HuH-7.5 (cell line): Measurements from ENCODE around the gene UBA1.
A peak's percentile ranks its signal among the peaks of the same experiment; 100 is the strongest.

Source experiments
- DNase-seq: peaks from one replicate; pipeline ENCODE4 v3.0.0; 2011; ENCODE audit warnings: low spot score

UBA1 gene

GRCh38 chrX:47212381-47213293 lies 19.0 kb downstream of the UBA1 start:
- DNase-seq: no peak

- no peak for DNase-seq
Measured at GRCh38 chrX:47214435-47215077, 20.9 kb downstream of the UBA1 start.

- no peak for DNase-seq
Measured at GRCh38 chrX:47215291-47215900, 21.8 kb downstream of the UBA1 start.

- no peak for DNase-seq
Measured at GRCh38 chrX:47216393-47216925, 22.8 kb downstream of the UBA1 start.

GRCh38 chrX:47217121-47217851 lies 23.7 kb downstream of the UBA1 start:
- no peak for DNase-seq

- DNase-seq: peak; percentile 77
Measured at GRCh38 chrX:47217852-47218279, 24.2 kb downstream of the UBA1 start.

GRCh38 chrX:47218280-47218919 lies 24.8 kb downstream of the UBA1 start, which contains the start of gene CDK16:
Gene CDK16 (plus strand): TSS chrX:47218681. CDS start chrX:47223558, 4,877 bp downstream.
- DNase-seq: peak; percentile 71

GRCh38 chrX:47218920-47219815 lies 25.5 kb downstream of the UBA1 start:
- DNase-seq: no peak

- no peak for DNase-seq
Measured at GRCh38 chrX:47221756-47222155, 28.1 kb downstream of the UBA1 start.

GRCh38 chrX:47222751-47223350 lies 29.2 kb downstream of the UBA1 start:
- DNase-seq: no peak

- no peak for DNase-seq
Measured at GRCh38 chrX:47223476-47224250, 30.0 kb downstream of the UBA1 start.

- no peak for DNase-seq
Measured at GRCh38 chrX:47224266-47224895, 30.8 kb downstream of the UBA1 start.

GRCh38 chrX:47224896-47225290 lies 31.3 kb downstream of the UBA1 start:
- no peak for DNase-seq

GRCh38 chrX:47226071-47226470 lies 32.4 kb downstream of the UBA1 start:
- no peak for DNase-seq

GRCh38 chrX:47226531-47227333 lies 33.1 kb downstream of the UBA1 start:
- no peak for DNase-seq

GRCh38 chrX:47227334-47227583 lies 33.6 kb downstream of the UBA1 start:
- DNase-seq: no peak

- no peak for DNase-seq
Measured at GRCh38 chrX:47228550-47229270, 35.1 kb downstream of the UBA1 start.
